ENCODE measurements around the gene ACAA1.

ACAA1 gene

DNA sequence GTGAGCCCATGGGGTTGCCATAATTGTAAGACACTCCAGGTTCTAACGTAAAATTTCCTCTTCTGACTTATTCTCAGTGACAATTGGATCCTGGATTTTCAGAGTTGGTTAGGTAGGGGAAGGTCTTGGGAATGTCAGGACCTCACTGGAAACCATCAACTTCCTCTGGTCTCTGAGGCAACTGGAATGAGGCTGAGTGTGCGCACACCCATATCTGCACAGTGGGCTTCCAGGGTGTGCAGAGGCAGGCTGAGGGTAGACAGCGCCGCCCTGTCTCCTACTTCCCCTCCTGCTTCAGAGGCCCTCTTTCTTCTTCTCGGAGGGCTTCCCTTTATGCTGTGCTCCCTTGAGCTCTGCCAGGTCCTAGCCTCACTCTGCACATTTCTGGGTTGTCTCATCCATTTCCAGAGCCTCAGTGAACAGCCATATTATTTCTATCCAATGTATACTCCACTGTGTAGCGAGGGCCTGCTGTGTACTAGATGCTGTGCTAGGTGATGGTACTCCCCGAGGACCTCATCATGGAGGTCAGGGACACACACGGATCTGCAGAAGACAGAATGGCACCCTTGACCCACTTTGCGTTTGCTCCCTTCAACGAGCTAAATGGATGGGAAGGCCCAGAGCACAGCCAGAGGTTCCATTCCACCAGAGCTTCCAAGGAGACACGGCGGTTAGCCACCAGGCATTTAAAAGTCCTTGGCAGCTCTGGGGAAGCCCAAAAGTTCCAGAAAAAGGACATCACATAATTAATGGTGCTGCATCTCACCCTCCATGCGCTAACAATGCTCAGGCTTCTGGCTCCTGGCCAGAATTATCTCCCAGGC is 18.3 kb downstream of the ACAA1 start:
- DNase-seq, result no peak

DNA sequence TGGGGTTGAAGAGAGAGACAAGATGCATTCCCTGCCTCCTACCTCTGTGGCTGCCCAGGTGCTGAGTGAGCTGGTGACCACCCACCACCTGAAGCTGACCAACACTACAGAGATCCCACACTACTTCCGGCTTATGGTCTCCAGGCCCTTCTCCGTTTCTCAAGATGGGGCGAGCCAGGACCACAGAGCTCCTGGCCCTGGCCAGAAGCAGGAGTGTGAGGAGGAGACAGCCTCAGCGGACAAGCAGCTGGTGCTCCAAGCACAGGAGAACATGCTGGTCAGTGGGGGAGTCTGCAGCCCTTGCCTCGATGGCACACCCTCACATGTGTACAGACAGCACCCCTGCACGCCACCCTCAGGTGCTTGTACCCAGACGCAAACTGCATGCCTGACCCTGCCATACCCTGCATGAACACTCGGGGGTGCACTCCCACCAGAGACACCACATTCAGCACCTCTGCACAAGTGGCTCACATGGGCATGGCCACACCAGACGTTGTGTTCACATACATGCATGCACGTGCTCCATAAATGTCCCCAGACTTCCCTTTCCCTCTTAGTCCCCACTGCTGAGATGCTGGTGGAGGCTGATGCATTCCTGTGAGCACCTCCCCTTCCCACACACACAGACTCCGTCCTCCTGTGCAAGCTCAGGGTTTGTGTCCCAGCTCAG is 19.0 kb downstream of the ACAA1 start:
- DNase-seq, result peak; percentile 10

GRCh38 chr3:38117163-38117716 is 19.7 kb downstream of the ACAA1 start:
- no peak for DNase-seq

- DNase-seq, result no peak
Measured at GRCh38 chr3:38116471-38117162, 20.3 kb downstream of the ACAA1 start.

DNA sequence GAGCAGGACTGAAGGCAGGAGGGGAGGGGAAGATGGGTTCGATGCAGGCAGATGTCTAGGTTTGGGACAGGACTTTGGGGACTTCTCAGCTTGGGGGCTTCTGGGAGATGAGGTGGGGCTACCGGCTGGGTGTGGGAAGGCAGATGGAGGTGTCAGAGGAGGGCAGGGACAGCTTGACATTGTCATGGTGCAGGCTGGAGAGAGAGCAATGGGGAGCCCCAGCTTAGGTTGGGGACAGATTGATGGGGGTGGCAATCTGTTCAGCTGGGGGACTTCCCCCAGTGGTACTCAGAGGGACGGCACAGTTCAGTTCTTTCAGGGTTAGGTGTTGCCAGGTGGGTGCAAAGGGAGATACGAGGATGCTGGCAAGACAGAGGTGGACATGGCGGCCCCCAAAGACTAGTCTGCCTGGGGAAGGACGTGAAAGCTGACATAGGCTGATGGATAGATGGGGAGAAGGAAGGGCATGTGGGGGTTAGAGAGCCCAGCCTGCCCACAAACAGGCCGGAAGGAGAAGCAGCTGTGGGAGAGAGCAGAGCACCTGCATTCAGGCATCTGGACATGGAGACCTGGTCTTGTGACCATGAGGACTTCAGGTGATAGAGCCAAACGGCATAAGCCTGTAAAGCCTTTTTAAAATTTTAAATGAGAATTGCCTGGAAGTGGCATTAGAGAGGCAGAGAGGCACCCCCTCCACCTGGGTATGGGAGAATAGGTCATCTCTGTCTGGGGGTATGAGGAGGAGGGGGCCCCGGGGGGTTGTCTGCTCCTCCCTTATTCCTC is 21.1 kb downstream of the ACAA1 start:
- DNase-seq, result no peak

DNA sequence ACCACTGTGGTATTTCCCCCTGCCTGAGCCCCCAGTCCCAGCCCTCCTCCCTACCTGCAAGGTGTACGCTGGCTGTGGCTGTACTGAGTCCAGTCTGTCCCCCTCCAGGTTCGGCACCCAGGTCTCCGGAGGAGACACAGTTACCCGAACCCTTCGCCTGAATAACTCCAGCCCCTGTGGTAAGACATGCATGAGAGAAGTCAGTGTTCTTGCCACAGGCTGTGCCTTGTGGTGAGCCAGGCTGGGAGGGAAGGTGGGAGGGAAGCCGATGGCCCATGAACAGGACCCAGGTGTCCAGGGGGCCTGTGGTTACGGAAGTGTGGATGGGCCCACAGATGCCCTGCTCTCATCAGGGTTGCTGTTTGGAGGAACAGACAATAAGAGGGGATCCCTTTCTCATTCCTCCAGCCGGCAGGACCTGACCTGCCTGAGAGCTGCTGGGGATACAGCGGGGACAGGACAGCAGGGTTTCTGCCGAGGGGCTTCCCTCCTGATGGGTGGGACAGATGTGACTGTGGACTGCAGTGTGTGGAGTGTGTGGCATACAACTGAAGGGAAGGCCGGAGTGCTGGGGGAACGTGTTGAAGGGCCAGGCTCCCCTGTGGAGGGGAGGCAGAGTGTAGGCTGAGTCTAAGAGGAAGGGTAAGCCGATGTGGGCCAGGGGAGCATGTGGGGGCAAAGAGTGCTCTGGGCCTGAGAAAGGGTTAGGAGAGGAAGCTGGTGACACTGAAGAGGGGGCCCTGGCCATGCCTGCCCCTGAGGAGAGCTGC is 21.9 kb downstream of the ACAA1 start:
- DNase-seq, result no peak

DNA sequence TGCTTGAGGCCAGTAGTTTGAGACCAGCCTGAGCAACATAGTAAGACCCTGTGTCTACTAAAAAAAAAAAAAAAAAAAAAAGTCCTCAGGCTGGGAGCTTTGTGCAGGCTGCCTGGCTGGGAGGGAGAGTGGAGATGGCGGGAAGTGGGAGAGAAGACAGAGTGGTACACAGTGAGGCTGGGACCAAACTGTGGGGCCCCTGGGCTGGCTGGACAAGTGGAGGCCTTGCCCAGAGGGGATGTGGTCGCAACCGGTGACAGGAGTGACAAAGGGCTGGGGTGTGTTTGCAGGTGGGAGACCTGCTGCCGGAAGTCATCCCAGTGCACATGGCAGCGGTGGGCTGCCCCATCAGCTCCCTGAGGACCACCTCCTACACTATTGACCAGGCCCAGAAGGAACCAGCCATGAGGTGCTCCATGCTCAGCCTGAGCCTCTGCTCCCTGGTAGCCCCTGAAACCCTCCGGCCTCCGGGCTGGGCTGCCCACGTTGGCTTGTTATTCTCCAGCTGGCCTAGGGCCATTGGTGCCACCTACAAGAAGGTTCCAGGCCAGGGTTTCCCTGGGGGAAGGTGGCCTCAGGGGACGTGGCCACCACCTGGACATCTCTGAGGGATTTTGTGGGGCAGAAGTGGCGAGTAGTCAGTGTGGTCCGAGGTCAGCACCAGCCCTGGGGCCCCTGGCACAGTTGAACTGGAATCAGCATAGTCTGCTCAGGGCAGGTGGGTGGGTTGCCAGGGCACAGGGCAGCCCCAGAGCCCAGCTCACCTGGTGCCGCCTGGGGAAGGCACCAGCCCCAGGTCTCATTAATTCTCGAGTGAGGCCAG is 22.7 kb downstream of the ACAA1 start:
- DNase-seq, result no peak

- DNase-seq, result no peak
Measured at GRCh38 chr3:38112378-38112761, 24.6 kb downstream of the ACAA1 start.

GRCh38 chr3:38111696-38112377 is 25.1 kb downstream of the ACAA1 start:
- DNase-seq, result no peak

- DNase-seq, result no peak
Measured at GRCh38 chr3:38111201-38111600, 25.7 kb downstream of the ACAA1 start.

GRCh38 chr3:38110314-38111050 is 26.4 kb downstream of the ACAA1 start:
- DNase-seq, result no peak

DNA sequence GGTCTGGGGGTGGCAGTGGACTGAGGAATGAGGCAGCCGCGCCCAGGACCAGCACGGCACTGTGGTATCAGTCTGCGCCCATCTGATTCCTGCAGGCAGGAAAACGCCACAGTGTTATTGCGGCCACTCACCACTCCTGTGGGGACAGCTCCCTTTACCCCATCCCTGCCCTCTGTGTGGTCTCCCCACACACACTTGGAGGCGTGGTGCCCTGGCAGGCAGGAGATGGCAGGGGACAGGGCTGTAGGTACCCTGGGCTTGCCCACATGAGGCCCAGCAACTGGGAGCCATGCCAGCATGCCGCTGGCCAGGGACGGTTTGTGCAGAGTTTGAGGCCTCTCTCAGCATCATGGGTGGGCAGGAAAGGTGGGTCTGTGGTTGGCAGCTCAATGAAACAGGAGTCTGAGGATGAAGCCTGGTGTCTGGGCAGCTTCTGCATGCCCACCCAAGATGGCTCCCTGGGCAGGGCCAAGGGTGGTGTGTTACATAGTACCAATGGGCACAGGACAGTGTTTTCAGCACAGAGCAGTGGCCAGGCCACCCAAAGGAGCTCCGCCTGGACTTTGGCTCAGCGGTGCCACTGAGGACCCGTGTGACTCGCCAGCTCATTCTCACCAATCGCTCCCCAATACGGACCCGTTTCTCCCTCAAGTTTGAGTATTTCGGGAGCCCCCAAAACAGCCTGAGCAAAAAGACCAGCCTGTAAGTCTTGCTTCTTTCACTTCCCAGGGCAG is 27.2 kb downstream of the ACAA1 start:
- no peak for DNase-seq

GRCh38 chr3:38108649-38109579 is 28.0 kb downstream of the ACAA1 start:
- no peak for DNase-seq

GRCh38 chr3:38107911-38108648 is 28.8 kb downstream of the ACAA1 start:
- no peak for DNase-seq

DNA sequence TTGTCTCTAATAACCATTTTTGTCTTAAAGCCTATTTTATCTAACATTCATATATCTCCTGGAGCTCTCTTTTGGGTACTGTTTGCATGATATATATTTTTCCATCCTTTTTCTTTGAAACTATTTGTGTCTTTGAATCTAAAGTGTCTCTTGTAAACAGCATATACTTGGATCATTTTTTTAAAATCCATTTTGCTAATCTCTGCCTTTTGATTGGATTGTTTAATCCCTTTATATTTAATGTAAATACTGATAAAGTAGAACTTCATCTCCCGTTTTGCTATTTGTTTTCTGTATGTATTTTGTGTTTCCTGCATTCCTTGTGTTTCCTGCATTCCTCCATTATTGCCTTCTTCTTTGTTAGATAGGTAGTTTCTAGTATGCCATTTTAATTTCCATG is 31.4 kb downstream of the ACAA1 start:
- no peak for DNase-seq

DNA sequence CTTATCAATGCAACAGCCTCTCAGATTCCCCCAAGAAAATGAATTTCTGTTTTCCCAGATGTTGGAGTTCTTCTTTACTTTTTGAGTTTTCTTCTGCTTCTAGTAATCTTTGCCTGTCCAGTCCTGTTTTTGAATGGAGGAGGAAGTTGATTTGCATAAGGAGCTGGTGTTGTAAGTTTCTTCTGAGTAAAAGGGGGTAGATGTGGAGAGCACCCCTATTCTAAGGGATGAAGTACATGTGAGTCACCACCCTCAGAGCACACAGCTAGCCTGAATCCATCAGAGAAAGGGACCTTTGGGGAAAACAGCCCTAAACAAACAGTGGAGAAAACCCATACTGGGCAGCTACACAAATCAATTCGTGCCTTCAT is 34.5 kb downstream of the ACAA1 start:
- DNase-seq, result no peak

- no peak for DNase-seq
Measured at GRCh38 chr3:38101811-38102443, 35.0 kb downstream of the ACAA1 start.
